Muscle of back (tissue), 11 donors: ENCODE data around the gene IL17RD. TPM values are rescaled to one million over a fixed set of nuclear protein-coding genes. Genes with fewer than 3 reads are reported as not detected.
A peak's percentile ranks its signal among the peaks of the same experiment; 100 is the strongest.
"Not testable (repeated sequence)": the region's sequence is repeated elsewhere in the genome, so short reads cannot be mapped to it uniquely, and the experiment has no call there.

Source experiments
- DNase-seq, 3 donors: peaks; one replicate each; pipeline versions ENCODE4 v3.0.0 to v3.0.0-alpha.2; 2013
- polyA plus RNA-seq, 10 donors: library from polyadenylated mRNA; unstranded; fragments of 120-200 nt; gene quantifications; one replicate each; pipeline ENCODE4 v1.2.1, GENCODE V29; 2013; ENCODE audit not compliant: insufficient read length in 10 of 10

IL17RD gene
- polyA plus RNA-seq, 10 donors = 22.6 to 36.7 (median 29.0) TPM

GRCh38 chr3:57098418-57099310, 66.5 kb downstream of the IL17RD start:
- no peak for DNase-seq

GRCh38 chr3:57097536-57097935, 67.6 kb downstream of the IL17RD start:
- DNase-seq = no peak

GRCh38 chr3:57095363-57095762, 69.8 kb downstream of the IL17RD start:
- peak in 1 of 3 donors; percentile 51 for DNase-seq

GRCh38 chr3:57094575-57094974, 70.6 kb downstream of the IL17RD start:
- peak; percentile 84 to 95 (median 85) for DNase-seq

GRCh38 chr3:57093971-57094535, 71.1 kb downstream of the IL17RD start:
- peak; percentile 56 to 86 (median 68) for DNase-seq

- DNase-seq = no peak
These were observed 71.7 kb downstream of the IL17RD start for GRCh38 chr3:57093489-57093888.

GRCh38 chr3:57091521-57092273, 73.5 kb downstream of the IL17RD start:
- peak in 2 of 3 donors; percentile 41 to 70 for DNase-seq

GRCh38 chr3:57089043-57089442, 76.1 kb downstream of the IL17RD start:
- no peak for DNase-seq

- DNase-seq = no peak
These were observed 76.7 kb downstream of the IL17RD start for GRCh38 chr3:57088503-57088902.

GRCh38 chr3:57087361-57088092, 77.6 kb downstream of the IL17RD start:
- DNase-seq = no peak

GRCh38 chr3:57086201-57086600, 79.0 kb downstream of the IL17RD start:
- no peak for DNase-seq

- DNase-seq = no peak
These were observed 79.9 kb downstream of the IL17RD start for GRCh38 chr3:57085211-57085610.

GRCh38 chr3:57083266-57083995, 81.7 kb downstream of the IL17RD start:
- DNase-seq = not testable (repeated sequence)

- DNase-seq = no peak
These were observed 82.7 kb downstream of the IL17RD start for GRCh38 chr3:57082481-57082880.

GRCh38 chr3:57081173-57081572, 84.0 kb downstream of the IL17RD start:
- no peak for DNase-seq

- no peak for DNase-seq
These were observed 85.0 kb downstream of the IL17RD start for GRCh38 chr3:57080171-57080570.

- DNase-seq = no peak
These were observed 85.7 kb downstream of the IL17RD start for GRCh38 chr3:57079474-57079831.

- peak; percentile 59 to 84 (median 62) for DNase-seq
These were observed 86.3 kb downstream of the IL17RD start for GRCh38 chr3:57078635-57079473.

GRCh38 chr3:57078344-57078634, 86.9 kb downstream of the IL17RD start:
- peak; percentile 52 to 85 (median 55) for DNase-seq

- DNase-seq = no peak
These were observed 87.4 kb downstream of the IL17RD start for GRCh38 chr3:57077630-57078343.
